Omental fat pad (tissue), 4 donors: Measurements from ENCODE around the gene EEF1AKMT3. TPM values are rescaled to one million over a fixed set of nuclear protein-coding genes. Genes with fewer than 3 reads are reported as not detected.
"Not testable (repeated sequence)": the region's sequence is repeated elsewhere in the genome, so short reads cannot be mapped to it uniquely, and the experiment has no call there.

ENCODE experiments used
- ATAC-seq: fragments of 150-250 bp; one replicate; pipeline ENCODE4 v1.9.1; 2016; ENCODE audit warnings: mild to moderate bottlenecking, moderate library complexity; ENCODE audit not compliant: low FRiP score
- DNase-seq: peaks from one replicate; pipeline ENCODE4 v3.0.0-alpha.2; 2019; ENCODE audit warnings: low spot score
- total RNA-seq, 4 donors: library from RNA; depleted of rRNA; stranded (reverse); fragments of >200 nt; gene quantifications; one replicate each; pipeline ENCODE4 v1.1.0, GENCODE V29; 2016
- TF ChIP-seq, protein P1 (sequence below), 3 donors: fragments of 450-650 bp; IDR thresholded peaks; one replicate each; pipeline ENCODE4 v1.5.1; 2016 to 2017; ENCODE audit warnings: antibody characterized with exemption in 3 of 3, mild to moderate bottlenecking in 3 of 3, moderate library complexity in 2 of 3

Gene EEF1AKMT3
- total RNA-seq, 4 donors from 2014 or later = 6.1 to 10.9 (median 9.3) TPM

DNA sequence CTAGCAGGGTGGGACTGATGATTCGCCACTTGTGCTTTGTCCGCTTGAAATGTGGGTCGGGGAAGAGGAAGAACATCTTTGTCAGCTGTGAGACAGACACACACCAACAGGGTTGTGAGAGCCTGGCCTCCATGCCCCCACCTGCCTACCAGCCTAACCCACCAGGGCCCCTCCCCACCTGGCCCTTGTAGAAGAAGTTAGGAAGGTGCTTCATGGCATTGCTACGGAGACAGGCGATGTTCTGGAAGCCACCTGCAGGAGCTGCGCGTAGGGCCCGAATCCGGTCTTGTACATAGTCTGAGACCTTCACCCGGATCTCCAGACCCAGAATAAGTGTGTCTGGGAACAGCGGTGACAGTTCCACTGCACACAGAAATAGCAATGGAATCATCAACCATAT, 2.8 kb upstream of the EEF1AKMT3 start:
- TF ChIP-seq, protein P1, sequence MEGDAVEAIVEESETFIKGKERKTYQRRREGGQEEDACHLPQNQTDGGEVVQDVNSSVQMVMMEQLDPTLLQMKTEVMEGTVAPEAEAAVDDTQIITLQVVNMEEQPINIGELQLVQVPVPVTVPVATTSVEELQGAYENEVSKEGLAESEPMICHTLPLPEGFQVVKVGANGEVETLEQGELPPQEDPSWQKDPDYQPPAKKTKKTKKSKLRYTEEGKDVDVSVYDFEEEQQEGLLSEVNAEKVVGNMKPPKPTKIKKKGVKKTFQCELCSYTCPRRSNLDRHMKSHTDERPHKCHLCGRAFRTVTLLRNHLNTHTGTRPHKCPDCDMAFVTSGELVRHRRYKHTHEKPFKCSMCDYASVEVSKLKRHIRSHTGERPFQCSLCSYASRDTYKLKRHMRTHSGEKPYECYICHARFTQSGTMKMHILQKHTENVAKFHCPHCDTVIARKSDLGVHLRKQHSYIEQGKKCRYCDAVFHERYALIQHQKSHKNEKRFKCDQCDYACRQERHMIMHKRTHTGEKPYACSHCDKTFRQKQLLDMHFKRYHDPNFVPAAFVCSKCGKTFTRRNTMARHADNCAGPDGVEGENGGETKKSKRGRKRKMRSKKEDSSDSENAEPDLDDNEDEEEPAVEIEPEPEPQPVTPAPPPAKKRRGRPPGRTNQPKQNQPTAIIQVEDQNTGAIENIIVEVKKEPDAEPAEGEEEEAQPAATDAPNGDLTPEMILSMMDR (IDR thresholded peaks at IDR 0.05) = no peak
- no peak for ATAC-seq
- no peak for DNase-seq

DNA sequence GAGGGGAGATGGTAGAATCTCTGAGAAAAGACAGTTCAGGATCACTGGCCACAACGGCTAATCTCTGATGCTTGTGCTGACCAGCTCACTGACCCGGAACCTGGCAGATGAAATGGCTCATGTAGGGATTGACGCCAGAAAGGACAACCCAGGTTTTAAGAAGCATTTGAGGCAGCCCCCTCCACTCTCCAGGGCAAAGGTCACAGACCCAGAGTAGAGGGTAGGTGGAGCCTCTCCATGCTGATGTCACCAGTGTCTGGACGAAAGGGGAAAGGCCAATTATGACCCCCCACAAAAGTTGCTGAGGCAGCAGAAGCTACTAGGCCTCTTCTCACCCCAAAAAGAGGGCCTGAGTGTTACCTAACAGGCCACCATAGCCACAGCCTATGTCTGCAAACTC, 1.7 kb upstream of the EEF1AKMT3 start:
- TF ChIP-seq, protein P1 (IDR thresholded peaks at IDR 0.05) = no peak
- ATAC-seq (no peak), DNase-seq (no peak)

DNA sequence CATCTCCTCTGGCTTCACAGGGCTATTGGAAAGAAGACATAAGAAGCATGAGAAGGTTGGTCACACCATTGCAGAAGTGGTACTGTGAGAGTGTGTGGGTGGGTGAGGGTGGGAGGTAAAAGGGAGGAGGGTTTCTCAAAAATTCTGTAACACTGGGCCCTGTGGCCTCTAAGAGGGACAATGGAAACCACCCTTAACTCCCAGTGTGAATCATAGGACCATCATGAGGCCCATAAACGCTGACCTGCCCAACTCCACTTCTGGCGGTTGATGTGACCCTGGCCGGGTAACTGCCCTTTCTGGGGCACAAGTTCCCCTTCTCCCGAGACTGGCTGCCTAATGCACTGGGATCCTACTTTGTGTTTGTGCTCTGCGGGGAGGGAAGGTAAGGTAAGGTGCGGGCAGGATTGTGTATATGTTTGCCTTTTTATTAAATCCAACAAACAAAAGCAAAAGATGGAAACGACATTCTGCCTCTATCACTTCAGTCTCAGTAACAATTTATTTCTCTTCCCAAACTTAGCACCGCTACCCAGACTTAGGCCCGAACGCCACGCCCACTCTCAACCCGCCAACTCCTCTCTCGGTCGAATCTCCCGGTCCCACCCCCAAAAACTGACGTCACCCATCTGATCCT, 1.1 kb upstream of the EEF1AKMT3 start:
- TF ChIP-seq, protein P1 (IDR thresholded peaks at IDR 0.05) = no peak
- peak; percentile 83 for ATAC-seq

DNA sequence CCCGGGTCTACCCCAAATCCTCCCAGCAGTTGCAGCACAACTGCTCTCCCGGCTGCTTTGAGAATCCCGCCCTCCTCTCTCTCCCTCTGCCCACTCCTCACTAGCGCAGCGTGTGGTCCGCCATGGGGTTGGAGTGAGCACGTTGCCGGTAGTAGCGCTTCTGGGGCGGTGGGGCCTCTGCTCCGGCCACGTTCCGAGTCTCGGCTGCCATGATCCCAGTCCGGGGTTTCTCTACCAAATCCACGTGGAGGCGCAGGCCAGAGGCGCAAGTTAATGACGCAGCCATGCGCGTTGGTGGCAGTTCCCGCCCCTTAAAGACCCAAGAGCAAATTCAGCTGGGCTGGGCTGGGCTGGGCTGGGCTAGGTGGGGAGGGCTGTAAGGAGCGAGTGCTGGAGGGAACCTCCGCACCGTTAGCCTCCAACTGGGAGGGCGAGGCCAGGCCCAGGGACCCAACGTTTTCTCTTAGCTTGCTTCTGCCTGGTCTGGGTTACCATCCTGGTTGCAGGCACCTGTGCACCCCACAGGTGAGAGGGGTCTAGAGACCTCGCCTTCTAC, 463 bp upstream of the EEF1AKMT3 start, which contains the start of gene METTL1:
Gene METTL1, minus strand, starts transcription at position 233 of the 556 bp plus-strand sequence. Its CDS starts 22 bp downstream, at position 211.
- peak; percentile 93 for ATAC-seq
- TF ChIP-seq, protein P1 (IDR thresholded peaks at IDR 0.05) = no peak
- DNase-seq = peak; percentile 92

More for the DNA sequence above, 1.1 kb upstream of the EEF1AKMT3 start:
- peak; percentile 85 for DNase-seq

DNA sequence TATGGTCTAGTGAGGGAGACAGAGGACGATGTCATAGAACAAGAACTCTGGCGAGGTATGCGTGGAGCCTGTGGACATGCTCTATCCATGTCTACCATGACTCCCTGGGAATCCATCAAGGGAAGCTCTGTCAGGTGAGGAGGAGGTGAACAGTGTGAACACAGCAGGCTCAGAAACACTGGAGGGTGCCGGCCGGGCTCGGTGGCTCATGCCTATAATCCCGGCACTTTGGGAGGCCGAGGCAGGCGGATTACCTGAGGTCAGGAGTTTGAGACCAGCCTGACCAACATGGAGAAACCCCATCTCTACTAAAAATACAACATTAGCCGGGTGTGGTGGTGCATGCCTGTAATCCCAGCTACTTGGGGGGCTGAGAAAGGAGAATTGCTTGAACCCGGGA, 2.2 kb downstream of the EEF1AKMT3 start:
- not testable (repeated sequence) for DNase-seq, ATAC-seq

DNA sequence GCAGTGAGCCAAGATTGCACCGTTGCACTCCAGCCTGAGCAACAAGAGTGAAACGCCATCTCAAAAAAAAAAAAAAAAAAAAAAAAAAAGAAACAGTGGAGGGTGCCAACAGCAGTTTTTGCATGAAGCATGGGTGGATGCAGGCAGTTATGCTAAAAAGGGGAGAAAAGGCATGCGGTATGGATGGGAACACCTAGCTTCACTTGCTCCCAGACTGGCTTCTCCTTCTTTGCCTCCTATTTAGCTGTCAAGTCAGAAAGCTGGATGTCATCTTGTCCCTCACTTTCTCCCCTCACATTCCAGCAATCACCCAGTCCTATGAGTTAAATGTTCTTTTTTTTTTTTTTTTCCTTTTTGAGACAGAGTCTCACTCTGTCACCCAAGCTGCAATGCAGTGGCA, 2.6 kb downstream of the EEF1AKMT3 start:
- ATAC-seq (no peak), DNase-seq (no peak)
- TF ChIP-seq, protein P1 (IDR thresholded peaks at IDR 0.05) = no peak

DNA sequence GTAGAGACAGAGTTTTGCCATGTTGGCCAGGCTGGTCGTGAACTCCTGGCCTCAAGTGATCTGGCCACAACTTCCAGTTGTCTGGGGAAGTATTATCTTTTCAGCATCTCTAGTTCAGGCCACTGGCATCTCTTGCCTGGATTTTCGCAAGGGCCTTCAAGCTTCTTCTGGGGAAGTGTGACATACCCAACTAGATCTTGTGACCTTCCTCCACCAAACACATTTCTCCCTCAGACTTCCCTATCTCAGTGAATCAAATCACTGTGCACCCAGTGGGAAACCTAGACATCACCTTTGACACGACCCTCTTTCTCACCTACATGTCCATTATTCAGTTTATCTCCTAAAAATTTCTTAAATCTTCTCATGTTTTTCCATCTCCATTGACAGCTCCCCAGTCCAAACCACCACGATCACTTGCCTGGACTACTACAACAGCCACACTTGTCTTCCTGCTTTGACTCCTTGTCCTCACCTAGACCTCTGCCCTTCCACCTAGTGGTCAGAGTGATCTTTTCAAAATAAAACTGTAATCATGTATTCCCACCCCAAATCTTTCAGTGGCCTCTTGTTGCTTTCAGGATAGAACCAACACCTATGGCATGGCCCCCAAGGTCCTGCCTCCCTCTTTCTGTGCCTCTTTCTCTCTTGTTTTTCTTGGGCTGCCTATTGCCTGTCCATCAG, 3.3 kb downstream of the EEF1AKMT3 start:
- TF ChIP-seq, protein P1 (IDR thresholded peaks at IDR 0.05) = no peak
- ATAC-seq (no peak), DNase-seq (no peak)
